Measurements from ENCODE around the gene TWSG1.

Gene TWSG1

GRCh38 chr18:9348766-9349165 is 14.2 kb downstream of the TWSG1 start:
- peaks cover 4% of the 10 kb centered on the region for H3K9me3 ChIP-seq (ENCODE audit: severe bottlenecking)

GRCh38 chr18:9353596-9353995 is 19.0 kb downstream of the TWSG1 start:
- Histone ChIP-seq H3K27me3 (ENCODE audit: insufficient read depth, low read depth, severe bottlenecking) (no peaks in the 10 kb centered on the region), H3K27ac (no peak overlapping the region), H3K9me3 (ENCODE audit: severe bottlenecking) (no peaks in the 10 kb centered on the region), H3K36me3 (no peaks in the 10 kb centered on the region), H3K4me3 (ENCODE audit: low read depth, low read length) (no peak overlapping the region)
- no peak for DNase-seq
- TF ChIP-seq CTCF (IDR thresholded peaks at IDR 0.05; ENCODE audit: low read depth, low read length) = no peak

More at GRCh38 chr18:9348766-9349165, 14.2 kb downstream of the TWSG1 start:
- no peaks in the 10 kb centered on the region for H3K36me3 ChIP-seq
- H3K4me3 ChIP-seq (ENCODE audit: low read depth, low read length) = no peak overlapping the region
- H3K27me3 ChIP-seq (ENCODE audit: insufficient read depth, low read depth, severe bottlenecking) = no peaks in the 10 kb centered on the region
- no peak for TF ChIP-seq CTCF (IDR thresholded peaks at IDR 0.05; ENCODE audit: low read depth, low read length)
- no peak for DNase-seq
- no peak overlapping the region for H3K27ac ChIP-seq

- H3K36me3 ChIP-seq = no peaks in the 10 kb centered on the region
- TF ChIP-seq CTCF (IDR thresholded peaks at IDR 0.05; ENCODE audit: low read depth, low read length) = no peak
- no peak overlapping the region for H3K27ac ChIP-seq
- no peaks in the 10 kb centered on the region for H3K27me3 ChIP-seq (ENCODE audit: insufficient read depth, low read depth, severe bottlenecking)
- no peaks in the 10 kb centered on the region for H3K9me3 ChIP-seq (ENCODE audit: severe bottlenecking)
- no peak for DNase-seq
- no peak overlapping the region for H3K4me3 ChIP-seq (ENCODE audit: low read depth, low read length)
These were observed 19.7 kb downstream of the TWSG1 start for GRCh38 chr18:9354256-9354655.

GRCh38 chr18:9356976-9357375 is 22.4 kb downstream of the TWSG1 start:
- no peaks in the 10 kb centered on the region for H3K9me3 ChIP-seq (ENCODE audit: severe bottlenecking)
- H3K27ac ChIP-seq = no peak overlapping the region
- H3K27me3 ChIP-seq (ENCODE audit: insufficient read depth, low read depth, severe bottlenecking) = no peaks in the 10 kb centered on the region
- TF ChIP-seq CTCF (IDR thresholded peaks at IDR 0.05; ENCODE audit: low read depth, low read length) = no peak
- H3K36me3 ChIP-seq = no peaks in the 10 kb centered on the region; the same call in 1 of the 2 replicates
- DNase-seq = no peak
- no peak overlapping the region for H3K4me3 ChIP-seq (ENCODE audit: low read depth, low read length)

- Histone ChIP-seq H3K4me3 (ENCODE audit: low read depth, low read length) (no peak overlapping the region), H3K9me3 (ENCODE audit: severe bottlenecking) (no peaks in the 10 kb centered on the region), H3K27ac (no peak overlapping the region), H3K36me3 (no peaks in the 10 kb centered on the region; the same call in 1 of the 2 replicates), H3K27me3 (ENCODE audit: insufficient read depth, low read depth, severe bottlenecking) (no peaks in the 10 kb centered on the region)
- DNase-seq = no peak
- TF ChIP-seq CTCF (IDR thresholded peaks at IDR 0.05; ENCODE audit: low read depth, low read length) = no peak
These were observed 25.2 kb downstream of the TWSG1 start for GRCh38 chr18:9359796-9360195.

- Histone ChIP-seq H3K9me3 (ENCODE audit: severe bottlenecking) (no peaks in the 10 kb centered on the region), H3K36me3 (no peaks in the 10 kb centered on the region; the same call in 1 of the 2 replicates), H3K27ac (no peak overlapping the region), H3K4me3 (ENCODE audit: low read depth, low read length) (no peak overlapping the region), H3K27me3 (ENCODE audit: insufficient read depth, low read depth, severe bottlenecking) (no peaks in the 10 kb centered on the region)
- no peak for TF ChIP-seq CTCF (IDR thresholded peaks at IDR 0.05; ENCODE audit: low read depth, low read length)
- no peak for DNase-seq
These were observed 26.6 kb downstream of the TWSG1 start for GRCh38 chr18:9361191-9361590.
